Astrocyte (in vitro differentiated cells and primary cell): ENCODE results near the gene KAT2A. TPM values are rescaled to one million over a fixed set of nuclear protein-coding genes. Genes with fewer than 3 reads are reported as not detected.

Experiments
- DNase-seq: peaks from one replicate; pipeline ENCODE4 v3.0.0-alpha.2; 2010; ENCODE audit warnings: low read depth
- FAIRE-seq: peaks from 2 replicates; lab custom pipeline; 2011; peaks lifted over from hg19 to GRCh38; lab: Jason Lieb, UNC
- H2AFZ ChIP-seq: 2 replicates; pipeline ENCODE4 v1.6.0; 2012; ENCODE audit warnings: low read depth, low read length, inconsistent platforms
- H3K27ac ChIP-seq: 2 replicates; pipeline ENCODE4 v1.5.1; 2011; ENCODE audit warnings: low read depth, low read length, inconsistent platforms
- H3K27me3 ChIP-seq: 2 replicates; pipeline ENCODE4 v1.6.0; 2011; ENCODE audit warnings: low read length, inconsistent platforms; ENCODE audit not compliant: insufficient read depth
- H3K36me3 ChIP-seq: 2 replicates; pipeline ENCODE4 v1.5.1; 2011; ENCODE audit warnings: low read length, inconsistent platforms; ENCODE audit not compliant: insufficient read depth
- H3K4me1 ChIP-seq: 2 replicates; pipeline ENCODE4 v1.5.1; 2011; ENCODE audit warnings: low read length, inconsistent platforms; ENCODE audit not compliant: insufficient read depth
- H3K4me2 ChIP-seq: 2 replicates; pipeline ENCODE4 v1.6.0; 2012; ENCODE audit warnings: low read length, inconsistent platforms
- H3K4me3 ChIP-seq: 2 replicates; pipeline ENCODE4 v1.5.1; 2011; ENCODE audit warnings: low read depth, mild to moderate bottlenecking, low read length, inconsistent platforms; ENCODE audit not compliant: insufficient read depth
- H3K79me2 ChIP-seq: 2 replicates; pipeline ENCODE4 v1.6.0; 2012; ENCODE audit warnings: mild to moderate bottlenecking, low read length, inconsistent platforms; ENCODE audit not compliant: insufficient read depth
- H3K9ac ChIP-seq: 2 replicates; pipeline ENCODE4 v1.6.0; 2012; ENCODE audit warnings: mild to moderate bottlenecking, low read length, inconsistent platforms
- H3K9me3 ChIP-seq: 2 replicates; pipeline ENCODE4 v1.5.1; 2012; ENCODE audit warnings: low read depth, mild to moderate bottlenecking, low read length, inconsistent platforms; ENCODE audit not compliant: insufficient read depth
- H4K20me1 ChIP-seq: 2 replicates; pipeline ENCODE4 v1.6.0; 2012; ENCODE audit warnings: low read length, inconsistent platforms; ENCODE audit not compliant: insufficient read depth
- H3K27ac Mint-ChIP-seq: one replicate; pipeline ENCODE4 v1.8.0; 2021; ENCODE audit warnings: mild to moderate bottlenecking, mixed read lengths; ENCODE audit not compliant: unreplicated experiment
- H3K27me3 Mint-ChIP-seq: one replicate; pipeline ENCODE4 v1.8.0; 2021; ENCODE audit warnings: low read depth, mixed read lengths; ENCODE audit not compliant: unreplicated experiment
- H3K36me3 Mint-ChIP-seq: one replicate; pipeline ENCODE4 v1.8.0; 2021; ENCODE audit warnings: low read depth, mixed read lengths; ENCODE audit not compliant: unreplicated experiment
- H3K4me1 Mint-ChIP-seq: one replicate; pipeline ENCODE4 v1.8.0; 2021; ENCODE audit warnings: low read depth, mixed read lengths; ENCODE audit not compliant: unreplicated experiment
- H3K4me3 Mint-ChIP-seq: one replicate; pipeline ENCODE4 v1.8.0; 2021; ENCODE audit warnings: mild to moderate bottlenecking, moderate library complexity, mixed read lengths; ENCODE audit not compliant: unreplicated experiment
- H3K9me3 Mint-ChIP-seq: one replicate; pipeline ENCODE4 v1.8.0; 2021; ENCODE audit warnings: mild to moderate bottlenecking, mixed read lengths; ENCODE audit not compliant: unreplicated experiment
- CTCF ChIP-seq: IDR thresholded peaks from 2 replicates; pipeline ENCODE4 v1.5.1; 2011; ENCODE audit warnings: low read depth, mild to moderate bottlenecking, inconsistent platforms, low read length, moderate library complexity; ENCODE audit not compliant: insufficient read depth
- EZH2 ChIP-seq: IDR thresholded peaks from 2 replicates; pipeline ENCODE4 v1.6.1; 2012; ENCODE audit warnings: mild to moderate bottlenecking, low read length, inconsistent platforms; ENCODE audit not compliant: insufficient read depth
- total RNA-seq: library from RNA; stranded (reverse); gene quantifications from 2 replicates; pipeline ENCODE4 v1.2.1, GENCODE V29; 2021

KAT2A gene
- total RNA-seq, 1 donor from 2014 or later = 23.6 TPM

GRCh38 chr17:42131232-42131631, 10.1 kb upstream of the KAT2A start:
- no peak for TF ChIP-seq CTCF
- no peak for TF ChIP-seq EZH2
- H3K4me2 ChIP-seq = peak overlapping the region; percentile 41
- Mint-ChIP-seq H3K27me3 (no peaks in the 10 kb centered on the region), H3K4me1 (peaks cover 71% of the 10 kb centered on the region), H3K4me3 (peak overlapping the region; percentile 63), H3K27ac (peak overlapping the region; percentile 60), H3K36me3 (peaks cover 24% of the 10 kb centered on the region), H3K9me3 (no peaks in the 10 kb centered on the region)
- H3K27ac ChIP-seq = no peak overlapping the region
- H3K79me2 ChIP-seq = peaks cover 75% of the 10 kb centered on the region
- H3K4me1 ChIP-seq = peaks cover 40% of the 10 kb centered on the region
- no peak overlapping the region for H2AFZ ChIP-seq
- H4K20me1 ChIP-seq = peaks cover 78% of the 10 kb centered on the region
- H3K36me3 ChIP-seq = peaks cover 27% of the 10 kb centered on the region
- H3K9ac ChIP-seq = no peak overlapping the region
- no peak overlapping the region for H3K4me3 ChIP-seq
- FAIRE-seq = no peak
- no peaks in the 10 kb centered on the region for H3K27me3 ChIP-seq
- DNase-seq = no peak
- no peaks in the 10 kb centered on the region for H3K9me3 ChIP-seq

GRCh38 chr17:42130310-42130936, 9.3 kb upstream of the KAT2A start:
- no peak for DNase-seq
- H3K79me2 ChIP-seq = peaks cover 66% of the 10 kb centered on the region

GRCh38 chr17:42129109-42129837, 8.1 kb upstream of the KAT2A start:
- H3K27ac ChIP-seq = no peak overlapping the region
- H3K9me3 Mint-ChIP-seq = no peaks in the 10 kb centered on the region
- H3K27me3 Mint-ChIP-seq = no peaks in the 10 kb centered on the region
- H3K27me3 ChIP-seq = no peaks in the 10 kb centered on the region
- no peak overlapping the region for H3K4me3 Mint-ChIP-seq
- H3K27ac Mint-ChIP-seq = peak overlapping the region; percentile 34
- H3K36me3 ChIP-seq = peaks cover 27% of the 10 kb centered on the region
- FAIRE-seq (no peak), DNase-seq (no peak)
- H4K20me1 ChIP-seq = peaks cover 63% of the 10 kb centered on the region
- H3K4me2 ChIP-seq = no peak overlapping the region
- peaks cover 27% of the 10 kb centered on the region for H3K4me1 ChIP-seq
- peaks cover 21% of the 10 kb centered on the region for H3K36me3 Mint-ChIP-seq
- no peak overlapping the region for H2AFZ ChIP-seq
- peaks cover 54% of the 10 kb centered on the region for H3K4me1 Mint-ChIP-seq
- H3K9ac ChIP-seq = no peak overlapping the region
- H3K79me2 ChIP-seq = peaks cover 55% of the 10 kb centered on the region
- TF ChIP-seq EZH2 (no peak), CTCF (no peak)
- H3K9me3 ChIP-seq = no peaks in the 10 kb centered on the region
- no peak overlapping the region for H3K4me3 ChIP-seq

More at GRCh38 chr17:42130310-42130936, 9.3 kb upstream of the KAT2A start:
- no peaks in the 10 kb centered on the region for H3K27me3 Mint-ChIP-seq
- no peak overlapping the region for H3K4me3 Mint-ChIP-seq
- Histone ChIP-seq H3K4me2 (no peak overlapping the region), H3K4me1 (peaks cover 31% of the 10 kb centered on the region), H4K20me1 (peaks cover 69% of the 10 kb centered on the region), H3K9me3 (no peaks in the 10 kb centered on the region), H3K27me3 (no peaks in the 10 kb centered on the region), H3K9ac (no peak overlapping the region), H2AFZ (no peak overlapping the region), H3K36me3 (peaks cover 27% of the 10 kb centered on the region), H3K4me3 (no peak overlapping the region), H3K27ac (no peak overlapping the region)
- H3K4me1 Mint-ChIP-seq = peaks cover 63% of the 10 kb centered on the region
- peak overlapping the region; percentile 28 for H3K27ac Mint-ChIP-seq
- no peak for TF ChIP-seq EZH2
- peaks cover 21% of the 10 kb centered on the region for H3K36me3 Mint-ChIP-seq
- no peak for FAIRE-seq
- H3K9me3 Mint-ChIP-seq = no peaks in the 10 kb centered on the region
